MG63 (cell line): Measurements from ENCODE around the gene C6orf132. TPM values are rescaled to one million over a fixed set of nuclear protein-coding genes. Genes with fewer than 3 reads are reported as not detected.

Experiments used
- DNase-seq: peaks from one replicate; pipeline ENCODE4 v3.0.0-alpha.2; 2020
- H3K27me3 ChIP-seq: fragments of 250-450 bp; sonication (Bioruptor Pico); 2 replicates; pipeline ENCODE4 v1.5.1; 2020; ENCODE audit warnings: mild to moderate bottlenecking, moderate library complexity
- H3K36me3 ChIP-seq: fragments of 250-450 bp; sonication (Bioruptor Pico); 2 replicates; pipeline ENCODE4 v1.5.1; 2020; ENCODE audit warnings: mild to moderate bottlenecking, moderate library complexity
- H3K4me3 ChIP-seq: fragments of 250-450 bp; sonication (Bioruptor Pico); 2 replicates; pipeline ENCODE4 v1.5.1; 2020; ENCODE audit warnings: mild to moderate bottlenecking, moderate library complexity
- H3K9me3 ChIP-seq: fragments of 250-450 bp; sonication (Bioruptor Pico); 2 replicates; pipeline ENCODE4 v1.5.1; 2020; ENCODE audit warnings: mild to moderate bottlenecking, moderate library complexity
- total RNA-seq: library from RNA; depleted of rRNA; stranded (reverse); fragments of >200 nt; shearing (Covaris generic); gene quantifications from 2 replicates; pipeline ENCODE4 v1.2.3, GENCODE V29; 2014; ENCODE audit warnings: low replicate concordance

C6orf132 gene
- total RNA-seq, 1 experiment from 2014 or later: 0.07 TPM

- DNase-seq: no peak
- Histone ChIP-seq H3K27me3 (no peaks in the 10 kb centered on the region), H3K9me3 (no peaks in the 10 kb centered on the region)
These were observed 18.9 kb downstream of the C6orf132 start for GRCh38 chr6:42123379-42124103.

GRCh38 chr6:42120895-42121865 is 21.2 kb downstream of the C6orf132 start:
- no peaks in the 10 kb centered on the region for H3K36me3 ChIP-seq
- H3K27me3 ChIP-seq: no peaks in the 10 kb centered on the region
- DNase-seq: peak; percentile 90
- H3K4me3 ChIP-seq: no peak overlapping the region
- no peaks in the 10 kb centered on the region for H3K9me3 ChIP-seq

More at GRCh38 chr6:42123379-42124103, 18.9 kb downstream of the C6orf132 start:
- Histone ChIP-seq H3K4me3 (no peak overlapping the region), H3K36me3 (no peaks in the 10 kb centered on the region)

- no peaks in the 10 kb centered on the region for H3K27me3 ChIP-seq
- DNase-seq: peak; percentile 85
- H3K36me3 ChIP-seq: no peaks in the 10 kb centered on the region
- no peaks in the 10 kb centered on the region for H3K9me3 ChIP-seq
- H3K4me3 ChIP-seq: no peak overlapping the region
These were observed 24.0 kb downstream of the C6orf132 start for GRCh38 chr6:42118162-42119001.

GRCh38 chr6:42117843-42118161 is 24.6 kb downstream of the C6orf132 start:
- Histone ChIP-seq H3K36me3 (no peaks in the 10 kb centered on the region), H3K4me3 (no peak overlapping the region), H3K9me3 (no peaks in the 10 kb centered on the region), H3K27me3 (no peaks in the 10 kb centered on the region)
- no peak for DNase-seq

- Histone ChIP-seq H3K9me3 (no peaks in the 10 kb centered on the region), H3K27me3 (no peaks in the 10 kb centered on the region), H3K4me3 (no peak overlapping the region), H3K36me3 (no peaks in the 10 kb centered on the region)
- DNase-seq: no peak
These were observed 28.3 kb downstream of the C6orf132 start for GRCh38 chr6:42113936-42114636.

- no peak overlapping the region for H3K4me3 ChIP-seq
- H3K27me3 ChIP-seq: no peaks in the 10 kb centered on the region
- no peaks in the 10 kb centered on the region for H3K36me3 ChIP-seq
- no peak for DNase-seq
- no peaks in the 10 kb centered on the region for H3K9me3 ChIP-seq
These were observed 30.1 kb downstream of the C6orf132 start for GRCh38 chr6:42112351-42112750.

- Histone ChIP-seq H3K36me3 (no peaks in the 10 kb centered on the region), H3K9me3 (no peaks in the 10 kb centered on the region), H3K4me3 (no peak overlapping the region), H3K27me3 (no peaks in the 10 kb centered on the region)
- DNase-seq: no peak
These were observed 31.7 kb downstream of the C6orf132 start for GRCh38 chr6:42110683-42111082.

GRCh38 chr6:42108071-42108470 is 34.3 kb downstream of the C6orf132 start:
- Histone ChIP-seq H3K27me3 (no peaks in the 10 kb centered on the region), H3K9me3 (no peaks in the 10 kb centered on the region), H3K4me3 (no peak overlapping the region), H3K36me3 (no peaks in the 10 kb centered on the region)
- no peak for DNase-seq

GRCh38 chr6:42106112-42107023 is 36.1 kb downstream of the C6orf132 start:
- no peaks in the 10 kb centered on the region for H3K36me3 ChIP-seq
- no peak for DNase-seq
- H3K9me3 ChIP-seq: no peaks in the 10 kb centered on the region
- no peak overlapping the region for H3K4me3 ChIP-seq
- H3K27me3 ChIP-seq: no peaks in the 10 kb centered on the region

GRCh38 chr6:42105709-42106108 is 36.7 kb downstream of the C6orf132 start:
- DNase-seq: no peak
- H3K27me3 ChIP-seq: no peaks in the 10 kb centered on the region
- H3K4me3 ChIP-seq: no peak overlapping the region
- H3K36me3 ChIP-seq: no peaks in the 10 kb centered on the region
- H3K9me3 ChIP-seq: no peaks in the 10 kb centered on the region

- Histone ChIP-seq H3K9me3 (no peaks in the 10 kb centered on the region), H3K27me3 (no peaks in the 10 kb centered on the region), H3K4me3 (no peak overlapping the region), H3K36me3 (no peaks in the 10 kb centered on the region)
- no peak for DNase-seq
These were observed 37.2 kb downstream of the C6orf132 start for GRCh38 chr6:42105156-42105648.

- H3K36me3 ChIP-seq: no peaks in the 10 kb centered on the region
- no peak overlapping the region for H3K4me3 ChIP-seq
- no peaks in the 10 kb centered on the region for H3K27me3 ChIP-seq
- DNase-seq: no peak
- H3K9me3 ChIP-seq: no peaks in the 10 kb centered on the region
These were observed 37.7 kb downstream of the C6orf132 start for GRCh38 chr6:42104804-42105125.

GRCh38 chr6:42104095-42104803 is 38.2 kb downstream of the C6orf132 start:
- H3K27me3 ChIP-seq: no peaks in the 10 kb centered on the region
- H3K4me3 ChIP-seq: no peak overlapping the region
- no peaks in the 10 kb centered on the region for H3K9me3 ChIP-seq
- no peak for DNase-seq
- H3K36me3 ChIP-seq: no peaks in the 10 kb centered on the region

- Histone ChIP-seq H3K9me3 (no peaks in the 10 kb centered on the region), H3K4me3 (no peak overlapping the region), H3K36me3 (no peaks in the 10 kb centered on the region), H3K27me3 (no peaks in the 10 kb centered on the region)
- DNase-seq: no peak
These were observed 38.7 kb downstream of the C6orf132 start for GRCh38 chr6:42103753-42104094.

GRCh38 chr6:42103216-42103615 is 39.2 kb downstream of the C6orf132 start:
- Histone ChIP-seq H3K27me3 (no peaks in the 10 kb centered on the region), H3K4me3 (no peak overlapping the region), H3K9me3 (no peaks in the 10 kb centered on the region), H3K36me3 (no peaks in the 10 kb centered on the region)
- no peak for DNase-seq
